ENCODE data around the gene PGF. TPM values are rescaled to one million over a fixed set of nuclear protein-coding genes. Genes with fewer than 3 reads are reported as not detected.

PGF gene
- total and polyA plus RNA-seq, 4 donors, result 0.61 to 4.5 (median 1.8) TPM

GRCh38 chr14:74951443-74952179, 3.8 kb downstream of the PGF start:
- Histone ChIP-seq H3K9ac (ENCODE audit: low read depth in 1 of 2, low read length in 2 of 2) (no peak overlapping the region), H3K27me3 (ENCODE audit: control insufficient read depth in 4 of 4, insufficient read depth in 4 of 4, low read length in 3 of 4) (no peaks in the 10 kb centered on the region), H3K36me3 (ENCODE audit: control insufficient read depth in 4 of 4, insufficient read depth in 3 of 4, low read depth in 1 of 4, low read length in 3 of 4) (no peaks in the 10 kb centered on the region), H3K4me3 (ENCODE audit: low read depth in 1 of 3, low read length in 3 of 3) (no peak overlapping the region), H3K27ac (ENCODE audit: low read depth in 1 of 2, low read length in 2 of 2) (peak overlapping the region in 1 of 2 donors; percentile 29), H3K9me3 (ENCODE audit: control insufficient read depth in 4 of 4, low read length in 3 of 4) (no peaks in the 10 kb centered on the region), H3K4me1 (ENCODE audit: control insufficient read depth in 4 of 4, insufficient read depth in 4 of 4, low read length in 3 of 4) (peaks cover 0 to 9% (median 4%) of the 10 kb centered on the region in 4 donors)
- DNase-seq (ENCODE audit: low spot score), result no peak
- TF ChIP-seq REST (IDR thresholded peaks at IDR 0.05) (no peak), YY1 (IDR thresholded peaks at IDR 0.05) (no peak), TAF1 (conservative IDR thresholded peaks at IDR 0.05) (no peak), NR2F2 (IDR thresholded peaks at IDR 0.05) (no peak), HNF4A (conservative IDR thresholded peaks at IDR 0.05) (no peak), JUND (IDR thresholded peaks at IDR 0.05) (no peak), HNF4G (IDR thresholded peaks at IDR 0.05) (no peak), FOXA2 (IDR thresholded peaks at IDR 0.05) (no peak), SP1 (IDR thresholded peaks at IDR 0.05) (no peak), GABPA (IDR thresholded peaks at IDR 0.05 in 1 of 2, conservative IDR thresholded peaks at IDR 0.05 in 1 of 2) (no peak), RAD21 (IDR thresholded peaks at IDR 0.05) (no peak), EGR1 (IDR thresholded peaks at IDR 0.05; ENCODE audit: low read depth in 2 of 2) (no peak), FOXA1 (IDR thresholded peaks at IDR 0.05) (no peak), RXRA (IDR thresholded peaks at IDR 0.05) (no peak)
- TF ChIP-seq, protein P1, sequence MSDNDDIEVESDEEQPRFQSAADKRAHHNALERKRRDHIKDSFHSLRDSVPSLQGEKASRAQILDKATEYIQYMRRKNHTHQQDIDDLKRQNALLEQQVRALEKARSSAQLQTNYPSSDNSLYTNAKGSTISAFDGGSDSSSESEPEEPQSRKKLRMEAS (IDR thresholded peaks at IDR 0.05), result no peak
- TF ChIP-seq, protein P2, sequence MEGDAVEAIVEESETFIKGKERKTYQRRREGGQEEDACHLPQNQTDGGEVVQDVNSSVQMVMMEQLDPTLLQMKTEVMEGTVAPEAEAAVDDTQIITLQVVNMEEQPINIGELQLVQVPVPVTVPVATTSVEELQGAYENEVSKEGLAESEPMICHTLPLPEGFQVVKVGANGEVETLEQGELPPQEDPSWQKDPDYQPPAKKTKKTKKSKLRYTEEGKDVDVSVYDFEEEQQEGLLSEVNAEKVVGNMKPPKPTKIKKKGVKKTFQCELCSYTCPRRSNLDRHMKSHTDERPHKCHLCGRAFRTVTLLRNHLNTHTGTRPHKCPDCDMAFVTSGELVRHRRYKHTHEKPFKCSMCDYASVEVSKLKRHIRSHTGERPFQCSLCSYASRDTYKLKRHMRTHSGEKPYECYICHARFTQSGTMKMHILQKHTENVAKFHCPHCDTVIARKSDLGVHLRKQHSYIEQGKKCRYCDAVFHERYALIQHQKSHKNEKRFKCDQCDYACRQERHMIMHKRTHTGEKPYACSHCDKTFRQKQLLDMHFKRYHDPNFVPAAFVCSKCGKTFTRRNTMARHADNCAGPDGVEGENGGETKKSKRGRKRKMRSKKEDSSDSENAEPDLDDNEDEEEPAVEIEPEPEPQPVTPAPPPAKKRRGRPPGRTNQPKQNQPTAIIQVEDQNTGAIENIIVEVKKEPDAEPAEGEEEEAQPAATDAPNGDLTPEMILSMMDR (IDR thresholded peaks at IDR 0.05; ENCODE audit: low read depth, low read length, missing input control), result no peak
- TF ChIP-seq, protein P3, sequence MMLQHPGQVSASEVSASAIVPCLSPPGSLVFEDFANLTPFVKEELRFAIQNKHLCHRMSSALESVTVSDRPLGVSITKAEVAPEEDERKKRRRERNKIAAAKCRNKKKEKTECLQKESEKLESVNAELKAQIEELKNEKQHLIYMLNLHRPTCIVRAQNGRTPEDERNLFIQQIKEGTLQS (IDR thresholded peaks at IDR 0.05), result no peak
- TF ChIP-seq, protein P4, sequence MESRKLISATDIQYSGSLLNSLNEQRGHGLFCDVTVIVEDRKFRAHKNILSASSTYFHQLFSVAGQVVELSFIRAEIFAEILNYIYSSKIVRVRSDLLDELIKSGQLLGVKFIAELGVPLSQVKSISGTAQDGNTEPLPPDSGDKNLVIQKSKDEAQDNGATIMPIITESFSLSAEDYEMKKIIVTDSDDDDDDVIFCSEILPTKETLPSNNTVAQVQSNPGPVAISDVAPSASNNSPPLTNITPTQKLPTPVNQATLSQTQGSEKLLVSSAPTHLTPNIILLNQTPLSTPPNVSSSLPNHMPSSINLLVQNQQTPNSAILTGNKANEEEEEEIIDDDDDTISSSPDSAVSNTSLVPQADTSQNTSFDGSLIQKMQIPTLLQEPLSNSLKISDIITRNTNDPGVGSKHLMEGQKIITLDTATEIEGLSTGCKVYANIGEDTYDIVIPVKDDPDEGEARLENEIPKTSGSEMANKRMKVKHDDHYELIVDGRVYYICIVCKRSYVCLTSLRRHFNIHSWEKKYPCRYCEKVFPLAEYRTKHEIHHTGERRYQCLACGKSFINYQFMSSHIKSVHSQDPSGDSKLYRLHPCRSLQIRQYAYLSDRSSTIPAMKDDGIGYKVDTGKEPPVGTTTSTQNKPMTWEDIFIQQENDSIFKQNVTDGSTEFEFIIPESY (IDR thresholded peaks at IDR 0.05), result no peak
- 70% methylated on average over 15 of the region's 15 CpGs for WGBS

Measured in liver (tissue), 9 donors.